ENCODE results near the gene PPP1R26.

PPP1R26 gene

GRCh38 chr9:135464181-135464580 lies 15.4 kb upstream of the PPP1R26 start:
- DNase-seq (ENCODE audit: low spot score) = no peak

- no peak for DNase-seq (ENCODE audit: low spot score)
These were observed 10.6 kb upstream of the PPP1R26 start for GRCh38 chr9:135468854-135469521.

GRCh38 chr9:135471791-135472640 lies 7.6 kb upstream of the PPP1R26 start:
- no peak for DNase-seq (ENCODE audit: low spot score)

- DNase-seq (ENCODE audit: low spot score) = no peak
These were observed 5.5 kb upstream of the PPP1R26 start for GRCh38 chr9:135473972-135474543.

GRCh38 chr9:135474915-135475314 lies 4.7 kb upstream of the PPP1R26 start:
- DNase-seq (ENCODE audit: low spot score) = no peak

- peak; percentile 53 for DNase-seq (ENCODE audit: low spot score)
These were observed 2.8 kb upstream of the PPP1R26 start for GRCh38 chr9:135476561-135477355.

GRCh38 chr9:135478191-135478590 lies 1.4 kb upstream of the PPP1R26 start:
- DNase-seq (ENCODE audit: low spot score) = no peak

- DNase-seq (ENCODE audit: low spot score) = peak; percentile 67
These were observed 633 bp upstream of the PPP1R26 start for GRCh38 chr9:135478829-135479468.

- DNase-seq (ENCODE audit: low spot score) = peak; percentile 82
These were observed 723 bp downstream of the PPP1R26 start for GRCh38 chr9:135480071-135480939.

GRCh38 chr9:135480940-135481310 lies 1.3 kb downstream of the PPP1R26 start:
- no peak for DNase-seq (ENCODE audit: low spot score)

- DNase-seq (ENCODE audit: low spot score) = no peak
These were observed 2.6 kb downstream of the PPP1R26 start for GRCh38 chr9:135482015-135482754.

- DNase-seq (ENCODE audit: low spot score) = no peak
These were observed 5.1 kb downstream of the PPP1R26 start for GRCh38 chr9:135484460-135485277.

- DNase-seq (ENCODE audit: low spot score) = no peak
These were observed 5.8 kb downstream of the PPP1R26 start for GRCh38 chr9:135485385-135485784.

- no peak for DNase-seq (ENCODE audit: low spot score)
These were observed 6.2 kb downstream of the PPP1R26 start for GRCh38 chr9:135485832-135486231.

- no peak for DNase-seq (ENCODE audit: low spot score)
These were observed 6.9 kb downstream of the PPP1R26 start for GRCh38 chr9:135486267-135487065.

- no peak for DNase-seq (ENCODE audit: low spot score)
These were observed 7.9 kb downstream of the PPP1R26 start for GRCh38 chr9:135487281-135488012.

- DNase-seq (ENCODE audit: low spot score) = no peak
These were observed 8.4 kb downstream of the PPP1R26 start for GRCh38 chr9:135488013-135488330.

GRCh38 chr9:135488527-135488926 lies 8.9 kb downstream of the PPP1R26 start:
- no peak for DNase-seq (ENCODE audit: low spot score)

All from AG20443 (cell line).